MM.1S (cell line): ENCODE measurements around the gene S100A6.
"Not testable (repeated sequence)": the region's sequence is repeated elsewhere in the genome, so short reads cannot be mapped to it uniquely, and the experiment has no call there.

Experiments used
- EZH2 ChIP-seq: fragments of 300-600 bp; sonication (generic); optimal IDR thresholded peaks from 2 replicates; pipeline ENCODE3; 2017; ENCODE audit warnings: low read depth, mild to moderate bottlenecking, antibody characterized with exemption, low read length, mixed read lengths
- EZH2phosphoT487 ChIP-seq: fragments of 300-600 bp; sonication (generic); IDR thresholded peaks from 2 replicates; pipeline ENCODE4 v1.6.1; 2018; ENCODE audit warnings: antibody characterized with exemption, low read length
- TF ChIP-seq, protein P1 (sequence below): fragments of 300-600 bp; sonication (generic); IDR thresholded peaks from 2 replicates; pipeline ENCODE4 v1.5.1; 2016; ENCODE audit warnings: antibody characterized with exemption, low read length, mixed read lengths

DNA sequence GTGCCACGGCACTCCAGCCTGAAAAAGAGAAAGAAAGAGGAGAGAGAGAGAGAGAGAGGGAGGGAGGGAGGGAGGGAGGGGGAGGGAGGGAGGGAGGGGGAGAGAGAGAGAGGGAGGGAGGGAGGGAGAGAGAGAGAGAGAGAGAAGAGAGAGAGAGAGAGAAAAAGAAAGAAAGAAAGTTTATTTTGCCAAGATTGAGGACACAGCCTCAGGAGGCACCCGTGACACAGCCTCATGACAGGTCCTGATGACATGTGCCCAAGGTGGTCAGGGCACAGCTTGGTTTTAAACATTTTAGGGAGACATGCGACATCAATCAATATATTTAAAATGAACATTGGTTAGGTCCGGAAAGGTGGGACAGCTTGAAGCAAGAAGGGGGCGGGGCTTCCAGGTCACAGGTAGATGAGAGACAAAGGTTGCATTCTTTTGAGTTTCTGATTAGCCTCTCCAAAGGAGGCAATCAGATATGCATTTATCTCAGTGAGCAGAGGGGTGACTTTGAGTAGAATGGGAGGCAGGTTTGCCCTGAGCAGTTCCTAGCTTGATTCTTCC is 15.6 kb downstream of the S100A6 start:
- not testable (repeated sequence) for TF ChIP-seq EZH2, EZH2phosphoT487
- TF ChIP-seq, protein P1, sequence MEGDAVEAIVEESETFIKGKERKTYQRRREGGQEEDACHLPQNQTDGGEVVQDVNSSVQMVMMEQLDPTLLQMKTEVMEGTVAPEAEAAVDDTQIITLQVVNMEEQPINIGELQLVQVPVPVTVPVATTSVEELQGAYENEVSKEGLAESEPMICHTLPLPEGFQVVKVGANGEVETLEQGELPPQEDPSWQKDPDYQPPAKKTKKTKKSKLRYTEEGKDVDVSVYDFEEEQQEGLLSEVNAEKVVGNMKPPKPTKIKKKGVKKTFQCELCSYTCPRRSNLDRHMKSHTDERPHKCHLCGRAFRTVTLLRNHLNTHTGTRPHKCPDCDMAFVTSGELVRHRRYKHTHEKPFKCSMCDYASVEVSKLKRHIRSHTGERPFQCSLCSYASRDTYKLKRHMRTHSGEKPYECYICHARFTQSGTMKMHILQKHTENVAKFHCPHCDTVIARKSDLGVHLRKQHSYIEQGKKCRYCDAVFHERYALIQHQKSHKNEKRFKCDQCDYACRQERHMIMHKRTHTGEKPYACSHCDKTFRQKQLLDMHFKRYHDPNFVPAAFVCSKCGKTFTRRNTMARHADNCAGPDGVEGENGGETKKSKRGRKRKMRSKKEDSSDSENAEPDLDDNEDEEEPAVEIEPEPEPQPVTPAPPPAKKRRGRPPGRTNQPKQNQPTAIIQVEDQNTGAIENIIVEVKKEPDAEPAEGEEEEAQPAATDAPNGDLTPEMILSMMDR: not testable (repeated sequence)
